Measurements from ENCODE around the gene ADAMTS12.

The ADAMTS12 gene

DNA sequence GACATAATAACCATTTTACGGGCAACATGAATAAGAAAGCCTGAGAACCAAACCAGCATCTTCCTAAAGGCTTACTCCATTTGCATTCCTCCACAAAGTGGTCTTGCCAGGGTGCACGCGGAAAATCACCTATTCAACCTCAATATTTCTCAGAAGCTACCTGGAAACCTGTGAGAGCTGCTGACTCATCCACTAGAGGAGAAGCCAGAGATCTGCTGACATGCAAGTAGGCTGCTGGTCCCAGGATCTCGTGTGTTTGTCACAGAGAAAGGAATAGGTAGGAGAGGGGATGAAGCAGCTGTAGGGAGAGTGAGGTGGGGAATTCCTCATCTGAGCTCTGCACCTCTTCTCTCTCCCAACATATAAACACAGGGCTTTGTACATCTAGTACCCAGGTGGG, 138.1 kb downstream of the ADAMTS12 start:
- DNase-seq = no peak

DNA sequence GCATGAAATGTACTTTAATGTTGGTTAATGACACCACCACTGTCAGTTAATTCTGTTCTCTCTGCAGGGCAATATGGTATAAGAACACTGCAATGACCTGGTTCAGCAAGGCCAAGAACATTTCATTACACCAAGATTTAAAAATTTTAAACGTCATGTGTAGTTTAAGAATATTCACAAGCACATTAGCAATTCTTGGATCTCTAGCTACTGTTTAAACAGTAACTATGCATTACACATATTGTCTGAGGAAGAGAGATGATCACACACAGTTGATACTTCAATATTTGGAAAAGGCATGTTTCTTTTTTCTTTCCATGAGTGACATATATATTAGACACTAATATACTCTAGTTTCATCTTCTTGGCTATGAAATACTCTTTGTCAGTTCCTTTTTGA, 143.0 kb downstream of the ADAMTS12 start:
- DNase-seq = no peak

DNA sequence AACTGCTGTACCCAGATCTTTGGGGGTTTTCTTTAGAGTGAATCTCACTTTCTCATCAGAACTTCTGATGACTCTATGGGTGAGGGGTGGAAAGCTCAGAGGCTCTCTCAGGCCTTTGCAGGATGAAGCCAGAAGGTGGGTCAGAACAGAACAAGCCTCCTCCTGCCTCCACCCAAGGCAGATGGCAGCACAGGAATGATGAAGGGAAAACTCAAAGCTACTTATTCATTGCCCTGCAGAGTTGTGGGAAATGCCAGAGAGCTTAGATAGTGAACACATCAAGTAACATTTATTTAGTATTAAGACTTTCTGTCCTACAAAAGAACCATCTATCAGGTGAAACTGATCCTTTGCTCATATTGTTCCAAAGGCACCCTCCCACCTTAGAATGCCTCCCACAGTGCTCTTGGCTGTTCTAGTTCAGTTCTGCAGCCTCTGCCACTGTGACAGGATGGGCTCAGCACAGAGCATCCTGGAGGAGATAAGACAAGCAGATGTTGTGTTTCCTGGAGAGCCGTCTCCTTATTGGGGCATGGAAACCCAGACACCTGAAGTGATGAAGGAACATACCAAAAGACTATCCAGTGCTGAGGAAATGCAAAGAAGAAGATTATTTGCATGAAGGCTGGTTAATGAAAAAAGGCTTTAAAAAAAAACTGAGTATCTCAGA, 146.6 kb downstream of the ADAMTS12 start:
- no peak for DNase-seq

DNA sequence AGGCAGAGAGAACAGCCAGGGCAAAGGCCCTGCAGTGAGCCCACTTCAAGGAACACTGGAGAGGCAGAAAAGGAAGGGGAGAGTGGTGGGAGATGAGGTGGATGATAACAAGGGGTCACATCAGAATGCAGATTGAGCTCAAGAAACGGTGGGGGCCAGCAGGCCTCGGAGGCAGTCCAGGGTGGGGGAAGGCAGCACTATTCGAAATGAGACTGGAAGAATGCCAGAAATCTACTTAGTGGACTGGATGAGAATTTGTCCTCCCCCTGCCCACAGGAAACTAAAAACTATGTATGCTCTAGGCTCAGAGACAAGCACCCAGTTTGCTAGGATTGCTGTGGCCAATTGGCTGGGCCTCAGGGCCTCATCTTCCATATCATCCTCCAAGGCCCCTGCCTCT, 148.7 kb downstream of the ADAMTS12 start:
- no peak for DNase-seq

DNA sequence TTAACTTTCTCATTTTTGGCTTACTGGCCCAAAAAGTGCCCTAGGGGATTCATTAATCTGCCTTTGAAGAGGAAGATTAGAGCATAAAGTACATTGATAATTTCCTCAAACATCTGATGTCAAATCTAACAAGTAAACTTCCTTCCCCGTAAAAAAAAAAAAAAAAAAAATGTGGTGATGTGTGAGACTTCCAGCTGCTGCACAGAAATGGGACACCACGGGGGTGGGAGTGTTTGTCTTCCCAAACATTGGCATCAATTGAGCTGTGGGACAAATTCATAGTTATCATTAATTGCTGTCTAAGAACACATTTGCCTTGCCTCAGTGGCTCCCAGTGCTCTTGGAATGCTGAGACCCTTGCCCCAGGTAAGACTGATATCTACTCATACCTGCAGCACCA, 149.6 kb downstream of the ADAMTS12 start:
- DNase-seq = no peak

DNA sequence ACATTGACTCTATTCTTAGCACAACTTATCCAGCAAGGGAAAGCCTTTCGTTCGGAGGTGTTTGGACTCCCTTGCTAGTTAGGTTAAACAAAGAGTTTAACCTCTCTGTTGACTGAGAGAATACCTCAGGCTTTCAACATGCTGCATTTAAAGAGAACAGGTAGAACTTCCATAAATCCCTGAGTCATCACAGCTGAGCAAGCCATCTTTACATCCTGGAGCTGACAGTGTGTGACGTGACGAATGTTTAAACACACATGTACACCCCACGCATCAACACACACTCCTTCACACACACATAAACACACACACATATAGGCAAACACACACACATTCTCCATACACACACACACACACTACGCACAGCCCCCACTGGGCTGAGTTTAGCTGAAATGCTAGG, 152.8 kb downstream of the ADAMTS12 start:
- DNase-seq = no peak

DNA sequence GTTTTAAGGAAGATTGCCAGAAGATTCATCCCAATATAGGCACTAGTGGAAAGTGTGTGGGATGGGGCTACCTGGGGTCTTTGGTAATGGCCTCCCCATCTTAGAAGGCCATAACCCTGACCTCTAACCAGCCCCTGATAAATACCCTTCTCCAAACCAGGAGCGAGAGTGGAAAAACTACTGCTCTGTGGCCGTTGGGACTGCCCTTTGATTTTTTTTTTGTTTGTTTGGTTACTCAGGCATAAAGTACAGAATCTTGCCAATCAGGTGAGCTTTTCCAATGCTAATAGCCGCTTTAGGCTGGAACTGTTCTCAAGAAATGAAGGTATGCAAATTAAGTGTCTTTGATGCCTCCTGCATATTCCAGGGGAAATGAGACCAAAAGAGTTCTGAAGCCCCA, 153.7 kb downstream of the ADAMTS12 start:
- no peak for DNase-seq

DNA sequence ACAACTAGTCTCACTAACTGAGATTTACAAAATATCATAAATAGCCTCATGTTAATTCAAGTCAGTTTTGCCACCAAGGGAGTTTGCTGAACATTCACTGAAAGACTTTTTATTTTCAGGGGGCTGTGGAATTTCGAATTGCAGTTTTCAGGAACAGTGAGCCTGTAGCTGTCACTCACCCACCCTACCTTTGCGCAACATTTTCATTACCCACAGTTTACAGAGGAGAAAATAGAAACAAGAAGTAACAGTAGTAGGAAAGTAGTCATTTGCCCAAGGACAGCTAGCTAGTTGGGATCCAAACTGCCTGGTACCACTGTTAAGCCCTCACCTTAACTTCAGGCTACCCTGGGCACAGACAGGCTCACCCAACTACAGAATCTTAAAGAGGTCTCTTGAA, 154.1 kb downstream of the ADAMTS12 start:
- DNase-seq = no peak

DNA sequence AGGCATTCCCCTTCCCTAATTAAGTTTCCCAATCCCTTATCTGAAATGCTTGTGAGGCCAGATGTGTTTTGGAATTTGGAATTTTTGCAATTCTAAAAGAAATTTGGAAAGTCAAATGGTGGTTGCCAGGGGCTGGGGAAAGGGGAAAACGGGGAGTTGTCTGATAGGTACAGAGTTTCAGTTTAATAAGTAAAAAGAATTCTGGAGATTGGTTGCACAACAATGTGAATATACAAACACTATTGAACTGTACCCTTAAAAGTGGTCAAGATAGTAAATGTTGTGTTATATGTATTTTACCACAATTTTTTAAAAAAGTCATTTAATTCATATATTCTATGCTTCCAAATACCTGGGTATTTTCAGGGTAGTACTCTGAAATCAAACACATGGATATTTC, 154.5 kb downstream of the ADAMTS12 start:
- no peak for DNase-seq

DNA sequence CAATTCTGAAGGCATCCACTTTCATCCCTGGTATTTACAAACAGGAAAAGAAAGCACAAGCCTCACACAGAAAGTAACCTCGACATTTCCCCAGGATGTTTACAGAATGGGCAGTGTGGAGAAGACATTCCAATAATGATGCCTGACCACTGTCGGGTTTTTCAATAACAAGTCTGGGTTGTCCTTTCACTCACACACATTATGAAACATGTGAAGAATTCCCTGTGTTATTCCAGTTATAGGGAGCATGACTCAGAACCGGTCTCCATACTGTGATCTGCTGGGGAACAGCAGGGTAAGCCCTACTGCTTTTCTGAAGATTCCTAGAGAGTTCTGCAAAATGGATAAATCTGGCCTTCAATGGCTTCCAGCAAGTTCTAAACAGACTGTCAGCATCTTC, 155.3 kb downstream of the ADAMTS12 start:
- DNase-seq = no peak

DNA sequence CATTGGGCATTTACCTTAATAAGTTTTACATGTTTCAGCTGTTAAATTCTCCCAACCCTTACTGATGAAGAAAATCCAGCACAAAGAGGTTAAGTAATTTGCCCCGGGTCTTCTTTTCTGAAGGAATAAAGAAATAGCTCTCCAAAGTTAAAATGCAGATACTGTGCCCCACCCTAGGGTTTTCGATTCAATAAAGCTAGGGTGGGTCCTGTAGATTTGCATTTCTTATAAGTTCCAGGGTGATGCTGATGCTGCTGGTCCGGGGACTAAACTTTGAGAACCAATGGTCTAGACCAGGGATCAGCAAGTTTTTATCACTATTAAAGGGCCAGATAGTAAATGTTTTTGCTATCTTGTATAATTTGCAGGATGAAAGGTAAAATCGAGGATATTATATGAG, 156.7 kb downstream of the ADAMTS12 start:
- no peak for DNase-seq

DNA sequence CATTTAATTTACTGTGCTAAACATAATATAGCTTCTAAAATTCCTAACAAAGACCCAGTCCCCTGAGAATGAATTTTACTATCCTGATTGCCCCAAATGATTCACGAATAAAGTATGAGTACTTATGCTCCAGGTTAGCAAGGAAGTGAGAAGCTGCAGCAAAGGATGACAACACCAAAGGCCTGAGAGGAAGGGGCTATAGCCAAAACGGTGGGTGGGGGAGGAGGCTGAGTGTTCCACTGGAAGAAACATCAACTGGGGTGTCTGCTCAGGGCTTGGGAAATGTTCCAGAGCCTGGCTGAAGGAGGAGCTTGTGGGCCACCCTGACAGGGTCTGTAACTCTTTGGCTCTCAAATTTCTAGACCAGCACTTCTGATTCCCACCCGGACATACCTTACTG, 157.3 kb downstream of the ADAMTS12 start:
- DNase-seq = no peak

DNA sequence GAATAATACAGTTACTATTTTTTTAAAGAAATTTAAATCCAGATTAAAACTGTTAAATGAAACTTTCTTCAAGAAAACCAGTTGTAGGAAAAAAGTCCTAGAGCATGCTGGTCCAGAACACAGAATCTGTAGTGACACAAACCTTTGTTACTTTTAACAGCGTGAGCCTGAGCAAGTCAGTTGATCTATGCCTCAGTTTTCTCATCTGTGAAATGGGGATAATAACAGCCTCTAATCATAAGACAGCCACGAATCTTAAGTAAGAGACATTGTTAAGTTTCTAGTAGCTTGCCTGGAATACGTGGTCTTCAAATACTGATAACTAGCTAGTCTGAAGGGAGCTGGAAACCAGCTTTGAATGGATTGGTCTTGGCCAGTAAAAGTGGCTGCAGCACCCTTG, 158.6 kb downstream of the ADAMTS12 start:
- no peak for DNase-seq

DNA sequence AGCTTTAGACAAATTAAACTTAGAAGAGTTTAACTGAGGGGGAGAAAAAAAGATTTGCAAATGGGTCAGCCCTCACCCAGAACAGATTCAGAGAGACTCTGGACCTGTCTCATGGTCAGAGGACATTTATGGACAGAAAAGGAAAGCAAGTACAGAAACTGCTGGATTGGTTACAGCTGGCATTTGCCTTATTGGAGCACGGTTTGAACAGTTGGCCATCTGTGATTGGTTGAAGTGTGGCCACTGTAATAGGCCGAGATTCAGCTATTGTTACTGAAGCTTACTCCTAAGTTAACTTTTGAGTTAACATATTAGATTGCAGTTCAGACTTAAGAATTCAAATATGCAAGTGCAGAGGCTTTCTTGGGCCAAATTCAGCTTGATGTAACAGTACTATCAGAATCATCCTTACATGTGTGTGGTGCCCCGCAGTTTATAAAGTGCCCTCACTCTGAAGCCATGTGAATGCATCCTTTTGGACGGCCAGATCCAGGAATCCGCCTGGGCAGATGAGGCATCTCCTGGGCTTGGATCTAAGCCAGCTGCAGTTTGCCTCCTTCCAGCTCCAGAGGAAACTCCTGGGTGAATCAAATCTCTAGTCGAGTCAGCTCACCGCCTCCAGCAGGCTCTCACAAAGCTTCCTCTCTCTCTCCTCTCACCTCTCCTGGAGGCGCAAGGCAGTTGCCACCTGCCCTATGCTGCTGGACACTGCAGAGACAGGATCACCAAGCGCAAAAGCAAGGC, 165.2 kb downstream of the ADAMTS12 start:
- DNase-seq = no peak

DNA sequence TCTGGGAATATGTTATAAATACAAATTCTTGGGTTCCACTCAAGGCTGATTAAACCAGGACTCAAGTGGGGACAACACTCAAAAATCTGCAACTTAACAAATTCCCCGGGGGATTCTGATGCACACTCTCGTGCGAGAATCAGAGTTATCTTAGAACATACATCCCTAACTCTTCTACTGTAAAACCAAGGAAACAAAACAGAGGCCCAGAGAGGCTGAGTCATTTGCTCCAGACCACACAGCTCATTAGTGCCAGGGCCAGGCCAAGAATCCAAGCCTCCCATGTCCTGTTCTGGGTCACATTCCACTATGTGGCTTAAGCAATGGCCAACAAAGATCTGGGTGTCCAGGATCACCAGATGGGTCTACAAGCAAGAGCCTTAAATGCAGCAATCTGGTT, 166.0 kb downstream of the ADAMTS12 start:
- no peak for DNase-seq

DNA sequence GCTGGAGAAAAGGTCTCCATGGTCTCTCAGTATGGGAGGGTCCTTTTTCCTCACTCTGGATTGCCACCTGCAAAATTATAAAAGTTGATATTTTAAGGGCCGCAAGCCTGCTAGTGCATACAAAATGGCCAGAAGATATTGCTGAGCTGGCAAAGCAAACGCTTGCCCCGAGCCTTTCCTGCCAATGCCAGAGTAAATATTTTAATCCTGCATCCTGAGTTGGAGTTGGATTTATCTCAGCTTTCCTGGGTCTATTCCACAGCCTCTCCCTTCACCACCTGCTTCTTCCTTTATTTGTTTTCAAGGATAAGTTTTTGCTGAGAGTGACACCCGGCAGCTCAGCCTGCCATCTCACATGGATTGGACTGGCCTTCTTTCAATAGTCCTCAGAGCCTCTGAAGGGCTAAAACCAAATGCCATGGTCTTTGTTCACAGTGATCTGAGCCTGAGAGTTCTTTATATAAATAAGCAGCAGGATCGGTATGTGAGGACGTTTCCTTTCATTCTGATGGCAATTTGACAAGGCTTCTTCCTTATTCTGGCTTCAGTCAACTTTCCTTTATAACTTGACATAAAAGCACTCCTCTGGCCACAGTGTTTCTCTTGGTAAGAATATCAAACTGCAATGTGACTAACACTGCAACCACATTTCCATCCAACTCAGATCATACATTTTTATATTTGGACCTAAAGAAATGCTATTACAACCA, 170.1 kb downstream of the ADAMTS12 start:
- DNase-seq = no peak

DNA sequence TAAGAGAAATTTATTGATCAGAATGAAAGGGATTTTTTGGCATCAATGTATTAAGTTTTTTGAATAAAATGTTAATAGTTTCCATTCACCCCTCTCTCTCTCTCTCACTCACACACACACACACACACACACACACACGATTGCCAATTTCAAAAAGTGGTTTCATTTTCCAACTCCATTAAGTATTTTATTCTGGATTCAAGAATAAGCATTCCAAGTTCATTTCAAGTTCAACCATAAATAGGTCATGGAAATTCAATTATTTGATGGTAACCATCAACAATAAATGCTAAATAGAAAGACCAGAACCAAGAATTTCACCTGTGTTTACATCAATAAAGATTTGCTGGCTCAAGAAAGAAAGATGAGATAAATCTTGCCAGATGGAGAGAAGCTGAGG, 171.6 kb downstream of the ADAMTS12 start:
- DNase-seq = no peak

DNA sequence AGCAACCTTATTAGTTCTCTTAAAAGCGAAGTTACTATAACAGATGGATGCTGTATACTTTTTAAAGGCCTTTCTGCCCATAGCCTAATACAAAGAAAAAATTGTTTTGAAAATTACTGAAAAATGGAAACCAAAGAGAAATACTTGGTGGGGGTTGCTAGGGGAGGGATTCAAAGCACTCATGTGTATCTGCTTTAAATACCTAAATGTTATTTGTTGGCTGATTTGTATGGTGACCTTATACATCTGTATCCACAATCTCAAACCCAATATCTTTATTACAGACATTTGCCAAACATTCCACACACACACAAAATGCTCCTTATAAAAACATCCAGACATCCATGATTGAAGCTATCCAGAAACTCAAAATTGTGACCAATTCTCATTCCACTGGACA, 172.0 kb downstream of the ADAMTS12 start:
- DNase-seq = no peak

DNA sequence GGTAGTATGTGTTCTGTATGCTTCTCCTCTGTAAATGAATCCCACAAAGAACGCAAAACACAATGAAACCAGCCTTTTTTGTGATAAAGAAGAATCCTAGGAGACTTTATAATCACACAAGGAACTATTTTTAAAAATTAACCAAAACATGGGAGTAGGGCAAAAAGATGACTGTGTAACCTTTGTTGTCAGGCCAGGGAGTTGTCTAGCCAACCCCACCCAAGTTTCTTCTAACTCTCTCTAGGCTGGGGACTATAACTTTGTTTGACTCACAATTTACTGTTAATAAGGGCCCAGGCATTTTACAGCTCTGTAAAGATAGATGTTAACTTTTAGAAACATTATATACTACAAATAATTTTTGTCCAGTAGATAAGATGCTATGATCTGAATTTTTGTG, 176.1 kb downstream of the ADAMTS12 start:
- DNase-seq = no peak

DNA sequence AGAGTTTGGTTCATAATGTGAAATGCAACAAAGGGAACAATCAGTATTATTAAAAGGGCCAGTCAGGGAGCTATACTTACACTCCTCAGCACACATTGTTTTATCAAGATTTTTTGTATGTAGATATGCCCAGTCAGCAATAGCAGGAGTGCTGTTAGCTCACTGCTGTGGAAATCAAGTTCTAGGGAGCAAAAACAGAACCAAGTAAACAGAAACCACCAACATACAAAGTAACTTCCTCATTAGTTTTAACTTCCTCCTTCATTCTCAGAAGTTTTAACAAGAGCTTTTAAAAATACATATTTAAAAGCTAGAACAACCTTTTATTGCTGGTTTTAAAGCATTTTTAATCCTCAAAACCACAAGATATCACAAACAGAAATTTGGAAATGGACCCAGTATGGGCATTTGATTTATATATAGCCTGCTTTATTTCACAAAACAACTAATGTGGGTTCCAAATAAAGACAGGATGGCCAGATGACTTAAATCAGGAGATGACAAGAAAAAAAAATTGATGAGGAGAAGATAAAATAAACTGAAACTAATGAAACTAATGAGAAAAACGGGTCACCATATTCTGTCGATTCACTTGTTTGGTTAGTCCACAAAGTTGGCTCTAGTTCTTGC, 178.5 kb downstream of the ADAMTS12 start:
- no peak for DNase-seq

DNA sequence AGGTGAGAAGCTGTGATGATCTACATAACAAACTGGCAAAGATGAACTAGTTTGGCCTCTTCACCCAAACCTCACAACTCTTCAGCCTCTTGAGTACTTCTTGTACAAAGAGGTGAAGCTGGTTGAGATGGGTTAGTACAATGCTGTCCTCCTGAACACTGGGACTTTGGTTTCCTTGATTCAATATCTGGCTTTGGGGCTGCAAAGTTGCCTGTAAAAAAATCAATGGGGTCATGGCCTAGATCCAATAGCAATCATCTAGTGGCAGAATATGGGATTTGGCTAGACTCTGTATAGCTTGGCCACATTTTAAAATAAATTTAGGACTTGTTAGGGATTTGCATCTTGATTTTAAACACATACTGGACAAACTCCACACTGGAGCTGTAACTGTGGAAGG, 179.1 kb downstream of the ADAMTS12 start:
- no peak for DNase-seq

DNA sequence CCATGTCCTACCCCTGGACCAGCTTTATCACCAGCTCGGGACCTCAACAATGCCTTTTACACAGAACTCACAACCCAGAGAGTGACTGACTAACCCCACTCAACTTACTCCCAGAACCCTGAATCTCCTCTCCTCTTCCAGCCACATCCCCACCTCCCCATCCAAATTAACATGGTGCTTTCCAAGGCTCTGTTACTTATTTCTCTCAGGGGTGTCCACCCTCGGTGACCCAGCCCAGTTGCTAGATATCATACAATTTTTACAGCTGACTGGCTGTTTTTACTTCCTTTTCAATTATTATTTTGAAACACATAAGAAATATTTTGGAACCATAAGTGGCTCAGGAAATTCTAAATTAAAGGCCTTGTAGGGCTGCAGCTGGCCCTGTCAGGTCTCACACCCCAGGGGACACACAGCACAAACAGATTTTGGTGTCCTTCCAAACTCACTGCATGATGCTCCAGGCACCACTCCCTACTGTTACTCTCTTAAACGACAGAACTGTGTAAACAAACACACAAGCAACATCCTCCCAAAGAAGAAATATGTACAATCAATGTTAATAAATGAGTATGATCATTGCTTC, 180.6 kb downstream of the ADAMTS12 start:
- DNase-seq = no peak

DNA sequence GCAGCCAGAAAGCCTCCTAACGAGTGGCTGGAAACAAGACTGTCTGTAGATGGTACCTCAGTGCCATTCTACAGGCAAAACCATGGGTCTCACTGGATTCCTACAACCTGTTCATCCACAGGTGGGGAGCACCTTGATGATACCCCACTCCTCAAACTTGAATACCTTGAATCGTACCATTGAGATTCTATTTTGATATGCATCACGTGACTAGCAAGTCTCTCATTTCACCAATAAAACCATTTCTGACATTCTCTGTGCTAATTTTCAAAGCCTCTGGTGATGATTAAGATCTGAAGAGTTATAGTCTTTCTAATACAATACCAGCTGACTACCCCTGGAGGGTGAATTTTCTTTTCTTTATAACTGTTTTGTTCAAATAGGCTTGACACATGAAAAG, 188.9 kb downstream of the ADAMTS12 start:
- no peak for DNase-seq
